RWPE1 (cell line): ENCODE data around the gene AZU1.
A peak's percentile ranks its signal among the peaks of the same experiment; 100 is the strongest.

Source experiments
- CTCF ChIA-PET: fragments of 350-600 bp; sonication (Branson Sonifier 250); formaldehyde crosslinking; extraction: SDS; loops from one replicate; lab custom pipeline; 2021; lab: Yijun Ruan, JAX
- POLR2A ChIA-PET: fragments of 400-600 bp; formaldehyde crosslinking; extraction: SDS; loops from one replicate; lab custom pipeline; 2020; ENCODE audit warnings: antibody characterized with exemption; ENCODE audit not compliant: low non-redundant PET; lab: Yijun Ruan, JAX
- DNase-seq: peaks from one replicate; pipeline ENCODE4 v3.0.0; 2012; ENCODE audit warnings: low spot score
- H3K27ac ChIP-seq: fragments of 450-650 bp; 2 replicates; pipeline ENCODE4 v1.5.1; 2017
- CTCF ChIP-seq: fragments of 450-650 bp; conservative IDR thresholded peaks from 2 replicates; pipeline ENCODE4 v1.5.1; 2017; ENCODE audit warnings: low read depth, mild to moderate bottlenecking

The AZU1 gene, protein sequence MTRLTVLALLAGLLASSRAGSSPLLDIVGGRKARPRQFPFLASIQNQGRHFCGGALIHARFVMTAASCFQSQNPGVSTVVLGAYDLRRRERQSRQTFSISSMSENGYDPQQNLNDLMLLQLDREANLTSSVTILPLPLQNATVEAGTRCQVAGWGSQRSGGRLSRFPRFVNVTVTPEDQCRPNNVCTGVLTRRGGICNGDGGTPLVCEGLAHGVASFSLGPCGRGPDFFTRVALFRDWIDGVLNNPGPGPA

DNA sequence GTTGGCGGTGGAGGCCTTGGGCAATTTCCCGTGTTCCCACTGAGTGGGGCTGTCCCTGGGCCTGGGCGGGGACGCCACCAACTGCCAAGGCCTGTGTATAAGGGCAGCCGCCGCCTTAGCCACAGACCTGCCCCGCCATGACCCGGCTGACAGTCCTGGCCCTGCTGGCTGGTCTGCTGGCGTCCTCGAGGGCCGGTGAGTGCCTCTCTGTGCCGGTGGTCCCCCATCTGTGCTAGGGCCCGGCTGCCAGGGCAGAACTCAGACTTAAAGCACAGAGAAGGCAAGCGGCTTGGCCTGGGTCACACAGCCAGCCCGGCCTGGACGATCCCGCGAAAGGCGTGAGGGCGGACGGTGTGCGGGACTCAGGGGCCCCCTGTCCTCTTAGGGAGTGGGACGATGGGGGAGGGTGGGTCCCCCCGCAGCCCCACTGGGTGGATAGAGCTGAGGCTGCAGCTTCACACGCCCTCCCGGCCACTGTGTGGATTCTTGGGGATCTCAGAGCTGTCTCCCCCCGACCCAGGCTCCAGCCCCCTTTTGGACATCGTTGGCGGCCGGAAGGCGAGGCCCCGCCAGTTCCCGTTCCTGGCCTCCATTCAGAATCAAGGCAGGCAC is at the start of gene AZU1:
AZU1 (plus strand) TSS at position 128 of the 612 bp plus-strand sequence; CDS start at position 138, 10 bp downstream.
- no peak for DNase-seq
- TF ChIP-seq CTCF: no peak
- POLR2A ChIA-PET: no interaction called here
- peak within 1 kb of the TSS; percentile 3; the same call in 1 of the 2 replicates for H3K27ac ChIP-seq
- CTCF ChIA-PET: no interaction called here

GRCh38 chr19:778910-779653 is 48.6 kb upstream of the AZU1 start:
- ChIA-PET CTCF (interaction anchor here (0.6 kb wide), 1 partner anchor 209 kb away, joined by 3 read pairs; no protein-coding TSS in a partner anchor), POLR2A (interaction anchor here (0.8 kb wide), 1 partner anchor 20 kb away, joined by 3 read pairs; no protein-coding TSS in a partner anchor)
- DNase-seq: peak; percentile 92
- H3K27ac ChIP-seq: peak overlapping the region; percentile 99
- TF ChIP-seq CTCF: no peak

GRCh38 chr19:780935-781334 is 46.7 kb upstream of the AZU1 start:
- peak overlapping the region; percentile 99 for H3K27ac ChIP-seq
- ChIA-PET CTCF (no interaction called here), POLR2A (no interaction called here)
- DNase-seq: no peak
- no peak for TF ChIP-seq CTCF

- POLR2A ChIA-PET: no interaction called here
- H3K27ac ChIP-seq: peak overlapping the region; percentile 99
- no peak for DNase-seq
- CTCF ChIA-PET: interaction anchor here (0.6 kb wide), 1 partner anchor 22 kb away, joined by 4 read pairs; no protein-coding TSS in a partner anchor
- TF ChIP-seq CTCF: no peak
Measured at GRCh38 chr19:781800-782184, 45.8 kb upstream of the AZU1 start.

- TF ChIP-seq CTCF: no peak
- peak overlapping the region; percentile 99 for H3K27ac ChIP-seq
- ChIA-PET CTCF (interaction anchor here (0.6 kb wide), 1 partner anchor 21 kb away, joined by 4 read pairs; no protein-coding TSS in a partner anchor), POLR2A (no interaction called here)
- peak; percentile 70 for DNase-seq
Measured at GRCh38 chr19:782185-782877, 45.3 kb upstream of the AZU1 start.
